IMR-90 (cell line): Measurements from ENCODE around the gene PMEPA1. TPM values are rescaled to one million over a fixed set of nuclear protein-coding genes. Genes with fewer than 3 reads are reported as not detected.

Source experiments
- ATAC-seq: fragments of 200-7000 bp; cut with Tn5 transposase; 2 replicates; pipeline ENCODE4 v1.9.1; 2020; ENCODE audit warnings: low read depth, mild to moderate bottlenecking, moderate library complexity
- BruUV-seq: library from RNA; stranded (reverse); fragments of 400-500 nt; replicated peaks from 2 replicates; lab custom pipeline; 2021; lab: Mats Ljungman, UMichigan
- CTCF ChIA-PET: fragments of 300-600 bp; formaldehyde crosslinking; extraction: SDS; loops from one replicate; lab custom pipeline; 2021; ENCODE audit warnings: antibody characterized with exemption; lab: Yijun Ruan, JAX
- POLR2A ChIA-PET: fragments of 300-600 bp; sonication (Branson Sonifier 250); formaldehyde crosslinking; loops from one replicate; lab custom pipeline; 2022; ENCODE audit warnings: antibody characterized with exemption; ENCODE audit not compliant: unreplicated experiment; lab: Charles Lee
- DNase-seq: peaks from one replicate; pipeline ENCODE4 v3.0.0; 2013
- H2AFZ ChIP-seq: replicated peaks from 2 replicates; pipeline ENCODE3; 2013; ENCODE audit warnings: low read length, mild to moderate bottlenecking; ENCODE audit not compliant: poor library complexity
- H2AK5ac ChIP-seq: 2 replicates; pipeline ENCODE4 v1.6.1; 2013; ENCODE audit warnings: low read depth, low read length, inconsistent platforms
- H2AK9ac ChIP-seq: replicated peaks from 2 replicates; pipeline ENCODE3; 2013; ENCODE audit warnings: mild to moderate bottlenecking, low read depth, low read length, moderate library complexity; ENCODE audit not compliant: poor library complexity
- H2BK120ac ChIP-seq: 2 replicates; pipeline ENCODE4 v1.6.1; 2013; ENCODE audit warnings: low read depth, low read length, inconsistent platforms
- H2BK15ac ChIP-seq: 3 replicates; pipeline ENCODE4 v1.6.1; 2013; ENCODE audit warnings: low read depth, low read length, inconsistent platforms
- H2BK20ac ChIP-seq: 2 replicates; pipeline ENCODE4 v1.6.1; 2013; ENCODE audit warnings: low read depth, mild to moderate bottlenecking, inconsistent platforms, low read length, moderate library complexity
- H2BK5ac ChIP-seq: 2 replicates; pipeline ENCODE4 v1.6.1; 2013; ENCODE audit warnings: mild to moderate bottlenecking, low read depth, low read length, inconsistent platforms; ENCODE audit not compliant: poor library complexity, severe bottlenecking
- H3K14ac ChIP-seq: replicated peaks from 2 replicates; pipeline ENCODE4 v1.6.1; 2013; ENCODE audit warnings: low read depth, low read length, inconsistent platforms
- H3K18ac ChIP-seq: 2 replicates; pipeline ENCODE4 v1.6.1; 2013; ENCODE audit warnings: low read depth, low read length, control low read depth
- H3K23ac ChIP-seq: 2 replicates; pipeline ENCODE4 v1.6.1; 2013; ENCODE audit warnings: low read depth, low read length, inconsistent platforms
- H3K27ac ChIP-seq: 2 replicates; pipeline ENCODE4 v1.5.1; 2013; ENCODE audit warnings: mild to moderate bottlenecking, control low read depth, low read length; ENCODE audit not compliant: insufficient read depth
- H3K27me3 ChIP-seq: 2 replicates; pipeline ENCODE4 v1.6.1; 2013; ENCODE audit warnings: low read length; ENCODE audit not compliant: control insufficient read depth, insufficient read depth
- H3K36me3 ChIP-seq: 2 replicates; pipeline ENCODE4 v1.6.1; 2013; ENCODE audit warnings: low read length, mixed read lengths; ENCODE audit not compliant: control insufficient read depth, insufficient read depth
- H3K4ac ChIP-seq: 2 replicates; pipeline ENCODE4 v1.6.1; 2013; ENCODE audit warnings: low read depth, low read length, inconsistent platforms
- H3K4me1 ChIP-seq: 2 replicates; pipeline ENCODE4 v1.6.1; 2013; ENCODE audit warnings: low read length, mixed read lengths; ENCODE audit not compliant: control insufficient read depth, insufficient read depth
- H3K4me2 ChIP-seq: 2 replicates; pipeline ENCODE4 v1.6.1; 2013; ENCODE audit warnings: low read depth, mild to moderate bottlenecking, control low read depth, low read length, moderate library complexity
- H3K4me3 ChIP-seq: 2 replicates; pipeline ENCODE4 v1.5.1; 2013; ENCODE audit warnings: low read depth, mild to moderate bottlenecking, control low read depth, low read length, moderate library complexity; ENCODE audit not compliant: insufficient read depth
- H3K56ac ChIP-seq: 2 replicates; pipeline ENCODE4 v1.6.1; 2013; ENCODE audit warnings: low read length, inconsistent platforms; ENCODE audit not compliant: insufficient read depth; ENCODE audit errors: extremely low read depth
- H3K79me1 ChIP-seq, 2 experiments: 2 replicates each; pipeline ENCODE4 v1.6.1; 2013; ENCODE audit warnings: low read length in 2 of 2, inconsistent platforms in 1 of 2, low read depth in 1 of 2
- H3K9ac ChIP-seq: 2 replicates; pipeline ENCODE4 v1.6.1; 2013; ENCODE audit warnings: low read depth, low read length, control low read depth
- H3K9me1 ChIP-seq: 2 replicates; pipeline ENCODE4 v1.6.1; 2013; ENCODE audit warnings: low read length, inconsistent platforms; ENCODE audit not compliant: insufficient read depth
- H3K9me3 ChIP-seq: 2 replicates; pipeline ENCODE4 v1.6.1; 2013; ENCODE audit warnings: low read length; ENCODE audit not compliant: control insufficient read depth, insufficient read depth
- H4K20me1 ChIP-seq: 2 replicates; pipeline ENCODE4 v1.6.1; 2013; ENCODE audit warnings: low read length, inconsistent platforms; ENCODE audit not compliant: insufficient read depth
- H4K5ac ChIP-seq: 2 replicates; pipeline ENCODE4 v1.6.1; 2013; ENCODE audit warnings: mild to moderate bottlenecking, low read depth, low read length, control low read depth
- H4K8ac ChIP-seq, 2 experiments: 2 replicates each; pipeline ENCODE4 v1.6.1; 2013; ENCODE audit warnings: low read depth in 2 of 2, low read length in 2 of 2, control low read depth in 1 of 2, inconsistent platforms in 1 of 2
- H4K91ac ChIP-seq: 2 replicates; pipeline ENCODE4 v1.6.1; 2013; ENCODE audit warnings: low read depth, low read length, inconsistent platforms; ENCODE audit not compliant: insufficient read depth
- CEBPB ChIP-seq: IDR thresholded peaks from 2 replicates; pipeline ENCODE4 v1.6.1; 2012; ENCODE audit warnings: low read depth, low read length, improper control_type of control experiment
- CHD1 ChIP-seq: IDR thresholded peaks from 2 replicates; pipeline ENCODE4 v1.6.1; 2012; ENCODE audit warnings: low read depth, low read length, improper control_type of control experiment
- ELK1 ChIP-seq: fragments of 150-350 bp; IDR thresholded peaks from 2 replicates; pipeline ENCODE4 v1.6.1; 2016; ENCODE audit warnings: low read depth, mild to moderate bottlenecking, low read length, moderate library complexity, borderline replicate concordance
- MAZ ChIP-seq: IDR thresholded peaks from 2 replicates; pipeline ENCODE4 v1.6.1; 2012; ENCODE audit warnings: low read depth, mild to moderate bottlenecking, low read length, improper control_type of control experiment, moderate library complexity, borderline replicate concordance
- MXI1 ChIP-seq: IDR thresholded peaks from 2 replicates; pipeline ENCODE4 v1.6.1; 2012; ENCODE audit warnings: low read depth, mild to moderate bottlenecking, low read length, moderate library complexity, borderline replicate concordance
- NFE2L2 ChIP-seq: fragments of 150-350 bp; IDR thresholded peaks from 2 replicates; pipeline ENCODE4 v1.6.1; 2016; ENCODE audit warnings: low read depth, mild to moderate bottlenecking, low read length
- RFX5 ChIP-seq: IDR thresholded peaks from 2 replicates; pipeline ENCODE4 v1.8.0; 2012; ENCODE audit warnings: low read depth, mild to moderate bottlenecking, low read length, moderate library complexity
- WGBS, 2 experiments: methylation state at CpG; one replicate each; pipeline versions ENCODE4 v1.1.5 to v1.1.7; 2013; ENCODE audit warnings: missing lambda C conversion rate in 2 of 2; ENCODE audit not compliant: insufficient read length in 1 of 2; ENCODE audit errors: extremely low coverage in 2 of 2; 5-methylcytosine and 5-hydroxymethylcytosine counted together
- dilution Hi-C: fragments of 300-500 bp; cut with HindIII; formaldehyde crosslinking; loops from one replicate; pipeline ENCODE4 v1.14.3; 2018; ENCODE audit warnings: low sequenced_read_pairs; ENCODE audit not compliant: unreplicated experiment
- in situ Hi-C: fragments of 300-500 bp; cut with MboI; formaldehyde crosslinking; loops from 3 replicates; pipeline ENCODE4 v1.14.3; 2019; ENCODE audit warnings: low sequenced_read_pairs, inconsistent platforms, mixed read lengths
- intact Hi-C: fragments of 100-400 bp; cut with micrococcal nuclease; formaldehyde crosslinking; loops from 2 replicates; pipeline ENCODE4 v1.10.0; 2022
- polyA plus RNA-seq, 3 experiments: library from polyadenylated mRNA; depleted of rRNA; stranded (reverse); fragments of >200 nt; gene quantifications; 2 replicates each; pipeline ENCODE4 v1.2.3, GENCODE V29; 2012; ENCODE audit warnings: low replicate concordance in 1 of 3
- total RNA-seq: library from RNA; depleted of rRNA; stranded (reverse); fragments of >200 nt; gene quantifications from 2 replicates; pipeline ENCODE4 v1.2.3, GENCODE V29; 2012
- TF ChIP-seq, protein P1 (sequence below): fragments of 150-350 bp; IDR thresholded peaks from 2 replicates; pipeline ENCODE4 v1.6.1; 2017; ENCODE audit warnings: mild to moderate bottlenecking, antibody characterized with exemption, low read length, low read depth

The PMEPA1 gene
- total and polyA plus RNA-seq, 2 of the 4 experiments (the other 2 are of a cell fraction) = 2.0 to 6.9 TPM

GRCh38 chr20:57689745-57690481, 19.9 kb downstream of the PMEPA1 start:
- Histone ChIP-seq H3K27ac (no peak overlapping the region), H4K5ac (no peak overlapping the region), H3K4me2 (no peak overlapping the region), H3K9me3 (no peaks in the 10 kb centered on the region), H3K4me3 (no peak overlapping the region), H2AFZ (no peak overlapping the region), H3K36me3 (peaks cover 2% of the 10 kb centered on the region; the same call in 1 of the 2 replicates), H3K4ac (no peak overlapping the region), H2BK120ac (no peak overlapping the region), H2BK5ac (no peak overlapping the region), H3K9ac (no peak overlapping the region), H2BK15ac (no peak overlapping the region), H3K56ac (no peak overlapping the region), H3K14ac (no peak overlapping the region), H2AK9ac (no peak overlapping the region), H2BK20ac (no peak overlapping the region), H3K27me3 (no peaks in the 10 kb centered on the region), H3K4me1 (no peaks in the 10 kb centered on the region), H4K8ac (no peak overlapping the region), H4K91ac (no peak overlapping the region), H3K18ac (no peak overlapping the region), H3K9me1 (peaks cover 4% of the 10 kb centered on the region; the same call in 1 of the 2 replicates), H4K20me1 (peaks cover 58% of the 10 kb centered on the region), H2AK5ac (no peak overlapping the region), H3K23ac (no peak overlapping the region), H3K79me1 (peaks cover 14 to 18% of the 10 kb centered on the region in 2 experiments)
- intact Hi-C loops (no loop called here), dilution Hi-C loops (no loop called here), in situ Hi-C loops (loop anchor here (25.0 kb wide), 1 partner anchor 1347 kb away; the partner anchor contains the start of genes ATP5F1E and PRELID3B)
- no peak for DNase-seq
- BruUV-seq = no TSS peak
- TF ChIP-seq, protein P1, sequence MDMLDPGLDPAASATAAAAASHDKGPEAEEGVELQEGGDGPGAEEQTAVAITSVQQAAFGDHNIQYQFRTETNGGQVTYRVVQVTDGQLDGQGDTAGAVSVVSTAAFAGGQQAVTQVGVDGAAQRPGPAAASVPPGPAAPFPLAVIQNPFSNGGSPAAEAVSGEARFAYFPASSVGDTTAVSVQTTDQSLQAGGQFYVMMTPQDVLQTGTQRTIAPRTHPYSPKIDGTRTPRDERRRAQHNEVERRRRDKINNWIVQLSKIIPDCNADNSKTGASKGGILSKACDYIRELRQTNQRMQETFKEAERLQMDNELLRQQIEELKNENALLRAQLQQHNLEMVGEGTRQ = no peak
- TF ChIP-seq MAZ = no peak
- no peak for TF ChIP-seq RFX5
- TF ChIP-seq NFE2L2 = no peak
- no peak for TF ChIP-seq CEBPB
- no peak for TF ChIP-seq CHD1
- no peak for TF ChIP-seq ELK1
- TF ChIP-seq MXI1 = no peak
- ChIA-PET CTCF (no interaction called here), POLR2A (no interaction called here)
- no peak for ATAC-seq
- 90% methylated on average over 2 of the region's 23 CpGs; no CpG with 5 or more reads in 1 of the 2 experiments for WGBS, 2 experiments
